Measurements from ENCODE around the gene MAPK11. TPM values are rescaled to one million over a fixed set of nuclear protein-coding genes. Genes with fewer than 3 reads are reported as not detected.

MAPK11 gene
- total and polyA plus RNA-seq, 2 donors (not counting 1 experiment from before 2014, with no cell fraction given) = 8.1 to 9.9 TPM

DNA sequence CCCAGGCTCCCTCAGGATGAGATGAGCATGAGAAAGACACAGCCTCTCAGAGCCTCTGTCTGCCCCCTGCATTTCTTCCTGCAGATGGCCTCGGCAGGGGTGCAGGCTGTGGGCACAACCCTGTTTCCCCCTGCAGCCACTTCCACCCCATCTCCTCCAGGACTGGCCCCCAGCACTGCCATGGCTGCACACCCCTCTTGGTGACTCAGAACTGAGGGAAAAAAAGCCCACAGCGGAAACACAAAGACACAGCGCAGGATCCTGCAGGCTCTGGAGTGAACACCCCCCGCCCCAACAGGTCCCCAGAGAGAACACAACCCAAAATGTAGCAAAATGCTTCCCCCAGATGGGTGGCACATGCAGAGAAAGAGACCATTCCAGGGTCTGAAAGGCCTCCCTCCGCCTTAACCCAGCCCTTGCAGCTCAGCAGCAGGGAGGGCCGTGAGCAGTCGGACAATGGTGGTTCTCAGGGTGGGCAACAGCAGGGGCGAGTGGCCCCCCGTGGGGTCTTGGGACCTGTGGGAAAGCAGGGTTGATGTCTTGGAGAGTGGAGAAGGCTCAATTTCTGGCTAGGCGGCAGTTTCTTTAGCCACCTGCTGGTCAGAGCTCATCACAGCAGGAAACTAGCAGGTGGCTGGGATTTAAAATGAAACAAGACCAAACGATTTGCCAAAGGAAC lies 33.3 kb downstream of the MAPK11 start:
- DNase-seq = no peak
- no peaks in the 10 kb centered on the region for H3K27me3 ChIP-seq (replicated peaks in 1 of 4; ENCODE audit: control extremely low read depth in 1 of 4, control insufficient read depth in 3 of 4, insufficient read depth in 4 of 4, low read length in 3 of 4)
- intact Hi-C loops (cut with micrococcal nuclease) = loop anchor here (1.0 kb wide), 1 partner anchor 88 kb away; no protein-coding TSS in a partner anchor

DNA sequence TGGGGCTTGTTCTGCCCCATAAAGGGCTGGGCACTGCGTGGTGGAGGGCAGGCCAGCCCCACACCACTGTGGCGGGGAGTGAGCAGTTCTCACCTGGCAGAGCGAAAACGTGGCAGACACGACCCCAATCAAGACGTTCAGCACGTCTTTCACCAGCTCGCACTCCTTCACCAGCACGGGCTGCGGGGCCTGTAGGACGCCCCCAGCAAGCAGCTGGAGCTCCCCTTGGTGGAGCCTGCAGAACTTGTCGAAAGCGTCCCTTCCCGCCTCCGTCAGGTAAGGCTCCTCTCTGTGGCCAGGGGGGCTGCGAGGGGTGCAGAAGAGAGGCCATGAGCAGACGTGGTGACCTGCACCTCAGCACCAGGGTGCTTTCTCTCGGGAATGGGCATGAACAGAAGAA lies 37.0 kb downstream of the MAPK11 start:
- H3K36me3 ChIP-seq (replicated peaks in 1 of 2; ENCODE audit: control extremely low read depth in 1 of 2, control insufficient read depth in 1 of 2, extremely low read depth in 1 of 2, insufficient read depth in 2 of 2, low read length in 1 of 2) = peaks cover 0 to 44% of the 10 kb centered on the region in 2 experiments
- H3K9me3 ChIP-seq (ENCODE audit: control extremely low read depth in 1 of 3, control insufficient read depth in 2 of 3, insufficient read depth in 1 of 3, low read length in 2 of 3) = peaks cover 0 to 5% (median 0%) of the 10 kb centered on the region in 3 donors
- 96% methylated on average over 17 of the region's 18 CpGs for WGBS (ENCODE audit: insufficient coverage)
- peaks cover 10% of the 10 kb centered on the region for H3K4me1 Mint-ChIP-seq
- H4K20me1 ChIP-seq (ENCODE audit: control insufficient read depth, insufficient read depth, low read length, poor library complexity, severe bottlenecking) = peaks cover 69% of the 10 kb centered on the region
- ATAC-seq (ENCODE audit: low read depth) (no peak), DNase-seq (no peak)
- TF ChIP-seq EZH2 (IDR thresholded peaks at IDR 0.05; ENCODE audit: borderline replicate concordance, insufficient read depth, low read depth, low read length, poor library complexity, severe bottlenecking) = no peak
- TF ChIP-seq, protein P1, sequence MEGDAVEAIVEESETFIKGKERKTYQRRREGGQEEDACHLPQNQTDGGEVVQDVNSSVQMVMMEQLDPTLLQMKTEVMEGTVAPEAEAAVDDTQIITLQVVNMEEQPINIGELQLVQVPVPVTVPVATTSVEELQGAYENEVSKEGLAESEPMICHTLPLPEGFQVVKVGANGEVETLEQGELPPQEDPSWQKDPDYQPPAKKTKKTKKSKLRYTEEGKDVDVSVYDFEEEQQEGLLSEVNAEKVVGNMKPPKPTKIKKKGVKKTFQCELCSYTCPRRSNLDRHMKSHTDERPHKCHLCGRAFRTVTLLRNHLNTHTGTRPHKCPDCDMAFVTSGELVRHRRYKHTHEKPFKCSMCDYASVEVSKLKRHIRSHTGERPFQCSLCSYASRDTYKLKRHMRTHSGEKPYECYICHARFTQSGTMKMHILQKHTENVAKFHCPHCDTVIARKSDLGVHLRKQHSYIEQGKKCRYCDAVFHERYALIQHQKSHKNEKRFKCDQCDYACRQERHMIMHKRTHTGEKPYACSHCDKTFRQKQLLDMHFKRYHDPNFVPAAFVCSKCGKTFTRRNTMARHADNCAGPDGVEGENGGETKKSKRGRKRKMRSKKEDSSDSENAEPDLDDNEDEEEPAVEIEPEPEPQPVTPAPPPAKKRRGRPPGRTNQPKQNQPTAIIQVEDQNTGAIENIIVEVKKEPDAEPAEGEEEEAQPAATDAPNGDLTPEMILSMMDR (IDR thresholded peaks at IDR 0.05) = no peak
- no peak overlapping the region for H3K9ac ChIP-seq (ENCODE audit: low read length)
- H3K27me3 Mint-ChIP-seq = no peaks in the 10 kb centered on the region
- no peak overlapping the region for H3K4me3 Mint-ChIP-seq
- intact Hi-C loops (cut with micrococcal nuclease) = no loop called here
- no peak overlapping the region for H3K27ac Mint-ChIP-seq
- H3K79me2 ChIP-seq (ENCODE audit: control insufficient read depth, insufficient read depth, low read length) = peaks cover 70% of the 10 kb centered on the region
- no peaks in the 10 kb centered on the region for H3K4me1 ChIP-seq (ENCODE audit: control insufficient read depth in 2 of 2, insufficient read depth in 2 of 2, low read length in 2 of 2)
- H3K4me2 ChIP-seq (replicated peaks; ENCODE audit: low read depth, low read length, poor library complexity, severe bottlenecking) = no peak overlapping the region
- no peak overlapping the region for H3K27ac ChIP-seq (ENCODE audit: low read length in 2 of 2)
- no peak overlapping the region for H2AFZ ChIP-seq (ENCODE audit: insufficient read depth, low read depth, low read length, poor library complexity, severe bottlenecking)
- POLR2A ChIA-PET = no interaction called here
- CTCF ChIA-PET = interaction anchor here (1.4 kb wide), 1 partner anchor 84 kb away, joined by 3 read pairs; no protein-coding TSS in a partner anchor
- H3K4me3 ChIP-seq (ENCODE audit: control extremely low read depth in 1 of 5, extremely low read depth in 1 of 5, insufficient read depth in 1 of 5, low read depth in 2 of 5, low read length in 4 of 5) = no peak overlapping the region
- H3K27me3 ChIP-seq (replicated peaks in 1 of 4; ENCODE audit: control extremely low read depth in 1 of 4, control insufficient read depth in 3 of 4, insufficient read depth in 4 of 4, low read length in 3 of 4) = no peaks in the 10 kb centered on the region
- no peaks in the 10 kb centered on the region for H3K9me3 Mint-ChIP-seq (ENCODE audit: insufficient read depth)

More for the DNA sequence above, 33.3 kb downstream of the MAPK11 start:
- Histone ChIP-seq H3K9me3 (ENCODE audit: control extremely low read depth in 1 of 3, control insufficient read depth in 2 of 3, insufficient read depth in 1 of 3, low read length in 2 of 3) (peaks cover 0 to 5% (median 0%) of the 10 kb centered on the region in 3 donors), H4K20me1 (ENCODE audit: control insufficient read depth, insufficient read depth, low read length, poor library complexity, severe bottlenecking) (peaks cover 85% of the 10 kb centered on the region), H3K4me2 (replicated peaks; ENCODE audit: low read depth, low read length, poor library complexity, severe bottlenecking) (no peak overlapping the region), H2AFZ (ENCODE audit: insufficient read depth, low read depth, low read length, poor library complexity, severe bottlenecking) (no peak overlapping the region), H3K4me1 (ENCODE audit: control insufficient read depth in 2 of 2, insufficient read depth in 2 of 2, low read length in 2 of 2) (peaks cover 6 to 11% of the 10 kb centered on the region in 2 donors), H3K79me2 (ENCODE audit: control insufficient read depth, insufficient read depth, low read length) (peaks cover 80% of the 10 kb centered on the region), H3K36me3 (replicated peaks in 1 of 2; ENCODE audit: control extremely low read depth in 1 of 2, control insufficient read depth in 1 of 2, extremely low read depth in 1 of 2, insufficient read depth in 2 of 2, low read length in 1 of 2) (peaks cover 0 to 40% of the 10 kb centered on the region in 2 experiments), H3K4me3 (ENCODE audit: control extremely low read depth in 1 of 5, extremely low read depth in 1 of 5, insufficient read depth in 1 of 5, low read depth in 2 of 5, low read length in 4 of 5) (no peak overlapping the region), H3K9ac (ENCODE audit: low read length) (no peak overlapping the region), H3K27ac (ENCODE audit: low read length in 2 of 2) (no peak overlapping the region)
- ChIA-PET CTCF (interaction anchor here (0.8 to 1.8 kb wide), 8 partner anchors 10 to 307 kb away, joined by 3 to 6 read pairs (median 4); no protein-coding TSS in a partner anchor), POLR2A (no interaction called here)
- ATAC-seq (ENCODE audit: low read depth) = no peak
- Mint-ChIP-seq H3K27ac (no peak overlapping the region), H3K4me3 (no peak overlapping the region), H3K9me3 (ENCODE audit: insufficient read depth) (no peaks in the 10 kb centered on the region), H3K4me1 (peaks cover 18% of the 10 kb centered on the region), H3K27me3 (no peaks in the 10 kb centered on the region)
- no peak for TF ChIP-seq EZH2 (IDR thresholded peaks at IDR 0.05; ENCODE audit: borderline replicate concordance, insufficient read depth, low read depth, low read length, poor library complexity, severe bottlenecking)
- TF ChIP-seq, protein P1 (IDR thresholded peaks at IDR 0.05) = peak; percentile 51
- WGBS (ENCODE audit: insufficient coverage) = 72% methylated on average over 9 of the region's 11 CpGs

All from B cell (primary cell).